T-cell (primary cell): Measurements from ENCODE around the gene BAD. TPM values are rescaled to one million over a fixed set of nuclear protein-coding genes. Genes with fewer than 3 reads are reported as not detected.

Experiments
- ATAC-seq, 4 experiments: fragments of 200-7000 bp in 3 of 4; fragments of 150-1000 bp in 1 of 4; cut with Tn5 transposase; replicated peaks in 1 of 4; 1 replicate in 3 of 4; 2 replicates in 1 of 4; pipeline ENCODE4 v1.10.0; 2021; ENCODE audit warnings: moderate library complexity in 3 of 4, mild to moderate bottlenecking in 2 of 4, moderate number of reproducible peaks in 1 of 4
- CTCF ChIA-PET, 2 donors: fragments of 300-600 bp; sonication (Branson Sonifier 250); formaldehyde crosslinking; loops; one replicate each; lab custom pipeline; 2022; ENCODE audit warnings: antibody characterized with exemption in 2 of 2; lab: Charles Lee
- POLR2A ChIA-PET, 2 donors: fragments of 300-600 bp; sonication (Branson Sonifier 250); formaldehyde crosslinking; loops; one replicate each; lab custom pipeline; 2022; ENCODE audit warnings: antibody characterized with exemption in 2 of 2; lab: Charles Lee
- DNase-seq, 35 experiments: peaks; one replicate each; pipeline versions ENCODE4 v3.0.0 to v3.0.0-alpha.2; 2013 to 2023
- H3K27ac ChIP-seq: one replicate; pipeline ENCODE4 v1.5.1; 2013; ENCODE audit warnings: low read length
- H3K27me3 ChIP-seq, 2 experiments: replicated peaks in 1 of 2; 1 replicate in 1 of 2; 2 replicates in 1 of 2; pipeline versions ENCODE4 v1.6.1 to v1.7.0; 2013; ENCODE audit warnings: low read length in 1 of 2, mixed read lengths in 1 of 2; ENCODE audit not compliant: control insufficient read depth in 2 of 2, insufficient read depth in 2 of 2; ENCODE audit errors: extremely low read depth in 1 of 2
- H3K36me3 ChIP-seq, 2 donors: 1 replicate in 1 of 2; 2 replicates in 1 of 2; pipeline versions ENCODE4 v1.6.1 to v1.7.0; 2013; ENCODE audit warnings: low read length in 1 of 2; ENCODE audit not compliant: control insufficient read depth in 2 of 2, insufficient read depth in 1 of 2; ENCODE audit errors: extremely low read depth in 1 of 2
- H3K4me1 ChIP-seq, 2 experiments: 1 replicate in 1 of 2; 2 replicates in 1 of 2; pipeline versions ENCODE4 v1.6.1 to v1.7.0; 2013; ENCODE audit warnings: low read length in 2 of 2, mixed read lengths in 1 of 2; ENCODE audit not compliant: insufficient read depth in 2 of 2, control insufficient read depth in 1 of 2; ENCODE audit errors: extremely low read depth in 1 of 2
- H3K4me3 ChIP-seq, 2 donors: 1 replicate in 1 of 2; 2 replicates in 1 of 2; pipeline versions ENCODE4 v1.5.1 to v1.7.0; 2013; ENCODE audit warnings: mild to moderate bottlenecking in 2 of 2, low read length in 1 of 2, moderate library complexity in 1 of 2; ENCODE audit not compliant: control insufficient read depth in 1 of 2; ENCODE audit errors: extremely low read depth in 1 of 2
- H3K9me3 ChIP-seq: 2 replicates; pipeline ENCODE4 v1.7.0; 2013
- H3K27ac Mint-ChIP-seq, 2 donors: one replicate each; pipeline ENCODE4 v1.8.0; 2020 to 2021; ENCODE audit warnings: mild to moderate bottlenecking in 2 of 2, mixed read lengths in 2 of 2
- H3K27me3 Mint-ChIP-seq, 2 donors: one replicate each; pipeline ENCODE4 v1.8.0; 2021 to 2022; ENCODE audit warnings: mixed read lengths in 2 of 2
- H3K36me3 Mint-ChIP-seq: one replicate; pipeline ENCODE4 v1.8.0; 2021; ENCODE audit warnings: mixed read lengths
- H3K4me1 Mint-ChIP-seq, 3 donors: one replicate each; pipeline ENCODE4 v1.8.0; 2020 to 2022; ENCODE audit warnings: mixed read lengths in 3 of 3, mild to moderate bottlenecking in 1 of 3
- H3K4me3 Mint-ChIP-seq, 3 donors: one replicate each; pipeline ENCODE4 v1.8.0; 2020 to 2022; ENCODE audit warnings: mild to moderate bottlenecking in 3 of 3, mixed read lengths in 3 of 3, moderate library complexity in 3 of 3
- H3K9me3 Mint-ChIP-seq, 3 donors: one replicate each; pipeline ENCODE4 v1.8.0; 2020 to 2022; ENCODE audit warnings: mixed read lengths in 3 of 3
- WGBS: methylation state at CpG from one replicate; pipeline ENCODE4 v1.1.5; 2013; ENCODE audit warnings: missing lambda C conversion rate; ENCODE audit not compliant: insufficient coverage; 5-methylcytosine and 5-hydroxymethylcytosine counted together
- total RNA-seq, 35 experiments: library from RNA in 6 of 35; stranded (reverse) in 6 of 35; fragments of 120-200 nt in 1 of 35; gene quantifications; one replicate each; pipeline versions ENCODE4 v1.2.1 to v1.2.4 and lab custom pipeline; 2013 to 2026

BAD gene
- total RNA-seq, 5 donors from 2014 or later (not counting 1 experiment from before 2014, with no cell fraction given): 17.5 to 37.7 (median 29.1) TPM

DNA sequence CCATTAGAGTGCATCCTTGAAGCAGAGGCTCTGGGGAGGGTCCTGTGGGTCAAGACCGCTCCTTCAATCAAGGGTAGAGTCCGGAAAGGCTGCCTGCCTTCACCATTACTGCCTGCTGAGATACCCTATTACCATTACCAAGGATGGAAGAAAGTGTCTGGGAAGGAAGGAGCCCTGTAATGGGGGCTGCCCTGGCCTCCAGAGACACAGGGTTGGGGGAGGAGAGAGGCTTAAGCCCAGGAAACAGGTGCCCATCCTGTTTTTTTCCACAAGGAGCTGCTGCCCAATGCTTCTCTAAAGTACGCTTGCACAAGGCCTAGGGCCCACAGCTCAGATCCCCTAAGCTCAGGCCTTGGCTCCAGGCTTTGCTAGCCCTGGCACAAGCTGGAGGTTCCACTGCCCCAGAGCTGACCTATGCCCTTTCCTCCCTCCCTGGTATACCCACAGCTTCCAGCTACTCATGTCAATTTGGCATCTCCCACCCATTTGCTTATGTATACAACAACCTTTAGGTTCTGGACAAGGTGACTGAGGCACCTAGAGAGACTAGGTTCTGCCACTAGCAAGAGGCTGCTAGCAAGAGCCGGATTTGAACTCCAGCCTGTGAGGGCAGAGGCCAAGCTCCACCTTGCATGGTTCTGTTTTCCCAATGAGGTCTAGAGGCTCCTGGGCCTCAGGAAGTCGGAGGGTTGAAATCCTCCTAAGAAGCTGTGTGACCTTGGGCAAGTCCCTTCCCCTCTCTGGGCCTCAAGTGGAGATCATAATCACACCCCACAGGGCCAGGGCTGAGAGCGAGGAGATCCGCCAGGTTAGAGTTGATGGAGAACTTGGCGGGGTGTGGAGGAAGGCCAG lies 34.7 kb downstream of the BAD start:
- DNase-seq (no peak), ATAC-seq (no peak)
- WGBS: 97% methylated on average over 2 of the region's 8 CpGs
- peak overlapping the region; percentile 39 to 52 (median 43) for H3K4me3 Mint-ChIP-seq
- H3K27me3 ChIP-seq: peaks cover 0 to 17% of the 10 kb centered on the region in 2 experiments
- peaks cover 11 to 57% of the 10 kb centered on the region in 2 experiments for H3K4me1 ChIP-seq
- H3K27me3 Mint-ChIP-seq: no peaks in the 10 kb centered on the region
- H3K27ac Mint-ChIP-seq: no peak overlapping the region
- no peaks in the 10 kb centered on the region for H3K9me3 Mint-ChIP-seq
- CTCF ChIA-PET: interaction anchor here in 1 of 2 donors (0.6 to 2.0 kb wide), 3 partner anchors 33 to 55 kb away, joined by 4 to 7 read pairs (median 5); no protein-coding TSS in a partner anchor
- H3K27ac ChIP-seq: no peak overlapping the region
- H3K4me3 ChIP-seq: no peak overlapping the region
- no peaks in the 10 kb centered on the region for H3K9me3 ChIP-seq
- POLR2A ChIA-PET: no interaction called here
- no peaks in the 10 kb centered on the region for H3K36me3 Mint-ChIP-seq
- H3K36me3 ChIP-seq: no peaks in the 10 kb centered on the region
- H3K4me1 Mint-ChIP-seq: peaks cover 25 to 31% (median 28%) of the 10 kb centered on the region in 3 donors

DNA sequence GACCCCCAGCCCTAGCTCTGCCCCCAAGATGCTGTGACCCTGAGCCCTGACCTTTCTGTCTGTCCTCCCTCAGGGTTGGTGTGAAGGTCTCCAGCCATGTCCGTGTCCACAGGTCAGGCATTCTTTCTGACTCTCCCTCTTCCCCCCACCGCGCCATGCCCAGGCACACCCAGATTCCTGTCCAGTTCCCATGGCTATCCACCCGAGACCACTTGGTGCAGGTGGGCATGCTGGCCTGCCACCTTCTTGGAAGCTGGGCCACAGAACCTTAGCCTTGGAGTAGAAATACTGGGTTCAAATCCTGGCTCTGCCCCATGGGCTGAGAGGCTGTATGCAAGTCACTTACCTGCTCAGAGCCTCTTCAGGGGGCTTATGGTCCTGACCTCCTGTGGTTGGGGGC lies 35.4 kb downstream of the BAD start:
- Mint-ChIP-seq H3K27ac (no peak overlapping the region), H3K27me3 (no peaks in the 10 kb centered on the region), H3K9me3 (no peaks in the 10 kb centered on the region), H3K4me1 (peaks cover 25 to 34% (median 28%) of the 10 kb centered on the region in 3 donors), H3K36me3 (no peaks in the 10 kb centered on the region), H3K4me3 (peak overlapping the region in 2 of 3 donors; percentile 21 to 39)
- DNase-seq (no peak), ATAC-seq (no peak)
- no peak overlapping the region for H3K4me3 ChIP-seq
- H3K36me3 ChIP-seq: peaks cover 0 to 3% of the 10 kb centered on the region in 2 donors
- peaks cover 11 to 61% of the 10 kb centered on the region in 2 experiments for H3K4me1 ChIP-seq
- H3K27me3 ChIP-seq: peaks cover 0 to 17% of the 10 kb centered on the region in 2 experiments
- WGBS: 89% methylated on average over 3 of the region's 4 CpGs
- ChIA-PET POLR2A (no interaction called here), CTCF (interaction anchor here in 1 of 2 donors (0.6 to 2.0 kb wide), 2 partner anchors 34 to 55 kb away, joined by 5 to 7 read pairs; no protein-coding TSS in a partner anchor)
- no peaks in the 10 kb centered on the region for H3K9me3 ChIP-seq
- no peak overlapping the region for H3K27ac ChIP-seq

DNA sequence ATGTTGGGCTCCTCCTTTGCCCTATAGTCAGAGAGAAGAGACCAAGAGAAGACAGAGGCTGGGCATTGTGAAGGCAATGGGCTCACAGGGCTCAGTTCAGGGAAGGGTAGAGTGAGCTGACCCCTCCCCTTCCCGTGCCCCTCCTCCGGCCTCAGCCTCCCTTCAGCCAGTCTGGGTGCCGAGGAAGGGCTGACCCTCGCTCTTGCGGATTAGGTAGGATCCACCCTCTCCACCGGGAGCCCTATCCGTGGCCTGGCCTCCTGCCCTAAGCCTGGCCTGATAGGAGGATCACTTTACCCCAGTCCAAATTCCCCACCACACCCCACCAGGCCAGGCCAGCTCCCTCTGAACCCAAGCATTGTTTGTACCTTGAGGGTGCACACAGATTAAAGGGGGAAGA lies 35.9 kb downstream of the BAD start:
- peak overlapping the region in 2 of 3 donors; percentile 76 to 89 for H3K4me3 Mint-ChIP-seq
- no peaks in the 10 kb centered on the region for H3K27me3 Mint-ChIP-seq
- DNase-seq: no peak
- Histone ChIP-seq H3K27me3 (peaks cover 0 to 17% of the 10 kb centered on the region in 2 experiments), H3K4me3 (no peak overlapping the region), H3K9me3 (no peaks in the 10 kb centered on the region), H3K36me3 (peaks cover under 1 to 7% of the 10 kb centered on the region in 2 donors), H3K4me1 (peaks cover 11 to 61% of the 10 kb centered on the region in 2 experiments), H3K27ac (no peak overlapping the region)
- POLR2A ChIA-PET: no interaction called here
- CTCF ChIA-PET: no interaction called here
- peaks cover 30 to 39% (median 31%) of the 10 kb centered on the region in 3 donors for H3K4me1 Mint-ChIP-seq
- no peak overlapping the region for H3K27ac Mint-ChIP-seq
- no peaks in the 10 kb centered on the region for H3K9me3 Mint-ChIP-seq
- 87% methylated on average over 7 of the region's 7 CpGs for WGBS
- H3K36me3 Mint-ChIP-seq: no peaks in the 10 kb centered on the region
- ATAC-seq: no peak

DNA sequence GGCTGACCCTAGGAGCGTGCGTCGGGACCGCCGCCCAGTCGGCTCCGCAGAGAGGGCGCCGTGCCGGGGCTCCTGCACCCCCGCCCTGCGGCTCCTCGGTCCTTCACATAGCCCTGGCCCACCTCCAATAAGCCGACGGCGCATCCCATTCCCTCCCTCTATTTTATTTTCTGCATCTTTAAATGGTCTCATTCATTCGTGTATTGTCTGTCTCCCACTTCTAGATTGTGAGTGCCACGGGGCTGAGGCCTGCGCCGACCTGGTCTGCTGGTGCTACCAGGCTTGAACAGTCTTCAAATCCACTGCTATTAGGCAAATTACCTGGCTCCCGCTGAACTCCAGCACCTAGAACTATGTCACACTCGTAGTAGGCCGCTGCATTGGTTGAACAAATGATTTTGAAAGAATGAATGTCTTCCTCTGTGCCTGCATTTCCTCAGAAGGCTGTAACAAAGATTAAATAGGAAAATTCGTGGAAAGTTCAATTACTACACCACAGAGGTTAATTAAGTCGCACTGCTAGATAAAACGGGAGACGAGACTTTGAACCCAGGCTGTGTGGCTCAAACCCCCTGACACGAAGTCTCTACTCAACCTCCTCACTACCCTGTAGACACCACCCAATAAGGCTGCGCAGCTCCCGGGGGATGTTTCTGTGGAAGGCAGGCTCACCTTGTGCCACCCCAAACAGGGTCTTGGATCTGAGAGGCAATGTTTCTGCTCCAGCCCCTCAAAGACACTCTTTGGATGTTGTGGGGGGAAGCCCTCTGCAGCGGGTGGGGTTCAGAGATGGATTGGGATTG lies 36.5 kb downstream of the BAD start:
- H3K36me3 ChIP-seq: peaks cover 6 to 10% of the 10 kb centered on the region in 2 donors
- H3K4me3 ChIP-seq: no peak overlapping the region
- ATAC-seq (no peak), DNase-seq (no peak)
- CTCF ChIA-PET: no interaction called here
- H3K4me3 Mint-ChIP-seq: peak overlapping the region; percentile 65 to 89 (median 76)
- H3K27me3 Mint-ChIP-seq: no peaks in the 10 kb centered on the region
- no peak overlapping the region for H3K27ac ChIP-seq
- H3K4me1 Mint-ChIP-seq: peaks cover 32 to 45% (median 35%) of the 10 kb centered on the region in 3 donors
- no peaks in the 10 kb centered on the region for H3K9me3 ChIP-seq
- H3K27ac Mint-ChIP-seq: peak overlapping the region in 1 of 2 donors; percentile 34
- POLR2A ChIA-PET: no interaction called here
- peaks cover 13 to 63% of the 10 kb centered on the region in 2 experiments for H3K4me1 ChIP-seq
- WGBS: 76% methylated on average over 27 of the region's 31 CpGs
- H3K27me3 ChIP-seq: peaks cover 0 to 17% of the 10 kb centered on the region in 2 experiments
- H3K36me3 Mint-ChIP-seq: no peaks in the 10 kb centered on the region
- no peaks in the 10 kb centered on the region for H3K9me3 Mint-ChIP-seq

DNA sequence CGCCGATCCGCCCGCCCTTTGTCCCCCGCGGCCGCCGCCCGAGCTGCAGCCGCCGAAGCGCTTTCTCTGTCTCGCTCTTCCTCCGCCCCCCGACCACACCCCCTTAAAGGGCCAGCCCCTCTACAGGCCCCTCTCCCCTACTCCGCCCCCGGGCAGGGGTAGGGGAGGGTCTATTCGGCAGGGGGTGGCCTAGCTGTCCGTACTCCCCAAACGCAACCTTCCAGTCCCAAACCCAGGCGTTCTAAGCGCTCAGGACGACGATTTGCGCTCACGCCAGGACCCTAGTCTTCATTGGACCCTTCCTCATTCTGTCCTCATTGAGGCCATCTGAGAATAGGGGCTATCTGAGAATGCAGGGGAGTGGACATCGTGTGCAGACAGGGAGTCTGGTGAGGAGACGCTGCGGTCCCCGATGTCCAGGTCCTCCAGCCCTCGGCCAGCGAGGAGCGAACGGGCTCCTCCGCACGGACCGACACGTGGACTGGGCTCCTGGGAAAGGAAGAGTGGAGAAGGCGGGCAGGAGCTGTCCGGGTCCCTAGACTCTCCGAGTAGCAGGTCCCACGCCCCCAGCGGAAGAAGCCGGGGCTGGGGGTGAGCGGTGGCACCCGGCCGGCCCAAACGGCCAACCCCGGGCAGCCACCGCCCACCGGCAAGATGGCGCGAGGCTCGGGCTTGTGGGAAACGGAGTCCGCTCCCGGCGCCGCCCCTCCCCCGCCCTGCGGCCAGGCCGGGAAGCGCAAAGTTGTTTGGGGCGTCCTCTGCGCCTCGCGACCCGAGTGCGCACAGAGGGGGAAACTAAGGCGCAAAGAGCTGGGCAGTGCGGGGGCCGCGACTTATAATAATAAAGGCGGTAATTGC lies 37.4 kb downstream of the BAD start, which contains the start of gene PPP1R14B:
Gene PPP1R14B, minus strand, starts transcription at position 73 of the 858 bp plus-strand sequence. CDS start 270 bp downstream, outside the sequence.
- CTCF ChIA-PET: no interaction called here
- POLR2A ChIA-PET: no interaction called here
- no peaks in the 10 kb centered on the region for H3K9me3 Mint-ChIP-seq
- peaks cover 6 to 10% of the 10 kb centered on the region in 2 donors for H3K36me3 ChIP-seq
- peak within 1 kb of the TSS; percentile 77 to 95 for H3K4me3 ChIP-seq
- H3K27me3 Mint-ChIP-seq: no peaks in the 10 kb centered on the region
- H3K4me3 Mint-ChIP-seq: peak within 1 kb of the TSS; percentile 80 to 90 (median 89)
- H3K27me3 ChIP-seq: peaks cover 0 to 13% of the 10 kb centered on the region in 2 experiments
- no peaks in the 10 kb centered on the region for H3K36me3 Mint-ChIP-seq
- peak; percentile 42 to 82 (median 72) for DNase-seq
- peak within 1 kb of the TSS; percentile 57 for H3K27ac ChIP-seq
- peaks cover 36 to 50% (median 40%) of the 10 kb centered on the region in 3 donors for H3K4me1 Mint-ChIP-seq
- ATAC-seq: peak; percentile 69 to 72 (median 70)
- no peaks in the 10 kb centered on the region for H3K9me3 ChIP-seq
- H3K27ac Mint-ChIP-seq: peak within 1 kb of the TSS; percentile 87 to 88
- under 1% methylated on average over 44 of the region's 74 CpGs for WGBS
- H3K4me1 ChIP-seq: peaks cover 17 to 63% of the 10 kb centered on the region in 2 experiments
